HUES6 (cell line): ENCODE measurements around the gene HTR3E.
"Not testable (repeated sequence)": the region's sequence is repeated elsewhere in the genome, so short reads cannot be mapped to it uniquely, and the experiment has no call there.

Source experiments
- H3K27ac ChIP-seq: 2 replicates; pipeline ENCODE4 v1.7.0; 2013; ENCODE audit warnings: low read depth, mild to moderate bottlenecking, low read length, inconsistent platforms
- H3K27me3 ChIP-seq: 2 replicates; pipeline ENCODE4 v1.6.1; 2013; ENCODE audit warnings: low read length; ENCODE audit not compliant: control insufficient read depth, insufficient read depth
- H3K36me3 ChIP-seq: 2 replicates; pipeline ENCODE4 v1.6.1; 2013; ENCODE audit warnings: low read length; ENCODE audit not compliant: control insufficient read depth, insufficient read depth
- H3K4me1 ChIP-seq: 2 replicates; pipeline ENCODE4 v1.6.1; 2013; ENCODE audit warnings: low read length; ENCODE audit not compliant: control insufficient read depth, insufficient read depth
- H3K4me3 ChIP-seq: 2 replicates; pipeline ENCODE4 v1.5.1; 2013; ENCODE audit warnings: low read depth, low read length
- H3K9ac ChIP-seq: one replicate; pipeline ENCODE4 v1.6.1; 2013; ENCODE audit warnings: mild to moderate bottlenecking, low read length
- H3K9me3 ChIP-seq: 2 replicates; pipeline ENCODE4 v1.6.1; 2013; ENCODE audit warnings: low read depth, low read length; ENCODE audit not compliant: control insufficient read depth, insufficient read depth

HTR3E gene

DNA sequence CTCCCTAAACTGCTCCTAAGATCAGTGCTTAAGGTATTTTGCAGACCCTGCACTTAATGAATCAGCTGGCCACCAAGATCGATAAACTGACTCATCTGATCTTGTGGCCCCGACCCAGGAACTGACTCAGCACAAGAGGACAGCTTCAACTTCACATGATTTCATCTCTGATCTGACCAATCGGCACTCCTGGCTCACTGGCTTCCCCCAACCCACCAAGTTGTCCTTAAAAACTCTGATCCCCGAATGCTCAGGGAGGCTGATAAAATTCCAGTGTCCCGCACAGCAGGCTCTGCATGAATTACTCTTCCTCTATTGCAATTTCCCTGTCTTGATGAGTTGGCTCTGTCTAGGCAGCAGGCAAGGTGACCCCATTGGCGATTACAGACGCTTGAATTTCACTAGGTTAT, 13.5 kb downstream of the HTR3E start:
- Histone ChIP-seq H3K9ac (no peak overlapping the region), H3K4me1 (peaks cover 3% of the 10 kb centered on the region; the same call in 1 of the 2 replicates), H3K27me3 (no peaks in the 10 kb centered on the region), H3K4me3 (no peak overlapping the region), H3K27ac (peak overlapping the region; percentile 33; the same call in 1 of the 2 replicates), H3K9me3 (no peaks in the 10 kb centered on the region), H3K36me3 (no peaks in the 10 kb centered on the region)

DNA sequence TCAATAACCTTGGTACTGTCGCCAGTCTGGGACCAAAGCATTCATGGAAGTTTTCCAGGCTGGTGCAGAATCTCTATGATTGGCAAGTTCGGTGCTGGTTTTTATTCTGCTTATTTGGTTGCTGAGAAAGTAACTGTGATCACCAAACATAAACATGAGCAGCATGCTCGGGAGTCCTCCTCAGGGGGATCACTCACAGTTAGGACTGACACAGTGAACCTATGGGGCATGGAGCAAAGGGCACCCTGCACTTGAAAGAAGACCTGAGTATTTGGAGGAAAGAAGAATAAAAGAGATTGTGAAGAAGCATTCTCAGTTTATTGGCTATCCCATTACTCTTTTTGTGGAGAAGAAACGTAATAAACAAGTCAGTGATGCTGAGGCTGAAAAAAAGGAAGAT, 19.2 kb downstream of the HTR3E start:
- peaks cover 9% of the 10 kb centered on the region; the same call in 1 of the 2 replicates for H3K27me3 ChIP-seq
- H3K27ac ChIP-seq: no peak overlapping the region
- no peak overlapping the region for H3K9ac ChIP-seq
- no peaks in the 10 kb centered on the region for H3K4me1 ChIP-seq
- H3K36me3 ChIP-seq: no peaks in the 10 kb centered on the region
- H3K9me3 ChIP-seq: no peaks in the 10 kb centered on the region
- no peak overlapping the region for H3K4me3 ChIP-seq

DNA sequence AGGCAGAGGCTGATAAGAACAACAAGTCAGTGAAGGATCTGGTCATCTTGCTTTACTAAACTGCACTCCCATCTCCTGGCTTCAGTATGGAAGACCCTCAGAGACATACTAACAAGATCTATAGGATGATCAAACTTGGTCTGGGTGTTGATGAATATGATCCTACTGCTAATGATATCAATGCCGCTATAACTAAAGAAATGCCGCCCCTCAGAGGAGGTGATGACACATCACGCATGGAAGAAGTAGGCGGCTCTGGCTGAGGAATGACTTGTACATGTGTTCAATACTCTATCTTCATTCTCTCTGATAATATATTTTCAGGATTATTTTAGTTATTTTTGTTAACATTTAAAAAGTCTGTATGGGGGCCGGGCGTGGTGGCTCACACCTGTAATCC, 20.8 kb downstream of the HTR3E start:
- no peaks in the 10 kb centered on the region for H3K4me1 ChIP-seq
- H3K9ac ChIP-seq: no peak overlapping the region
- H3K27me3 ChIP-seq: peaks cover 9% of the 10 kb centered on the region; the same call in 1 of the 2 replicates
- no peak overlapping the region for H3K4me3 ChIP-seq
- no peak overlapping the region for H3K27ac ChIP-seq
- no peaks in the 10 kb centered on the region for H3K36me3 ChIP-seq
- H3K9me3 ChIP-seq: no peaks in the 10 kb centered on the region

DNA sequence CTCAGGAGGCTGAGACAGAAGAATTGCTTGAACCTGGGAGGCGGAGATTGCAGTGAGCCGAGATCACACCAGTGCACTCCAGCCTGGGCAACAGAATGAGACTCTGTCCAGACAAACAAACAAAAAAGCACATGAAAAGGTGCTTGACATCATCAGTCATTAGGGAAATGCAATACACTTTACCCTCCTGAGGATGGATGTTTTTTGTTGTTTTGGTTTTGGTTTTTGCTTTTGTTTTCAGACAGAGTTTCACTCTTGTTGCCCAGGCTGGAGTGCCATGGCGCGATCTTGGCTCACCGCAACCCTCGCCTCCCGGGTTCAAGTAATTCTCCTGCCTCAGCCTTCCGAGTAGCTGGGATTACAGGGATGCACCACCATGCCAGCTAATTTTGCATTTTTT, 24.2 kb downstream of the HTR3E start:
- not testable (repeated sequence) for H3K4me1 ChIP-seq, H3K36me3 ChIP-seq, H3K27me3 ChIP-seq, H3K27ac ChIP-seq, H3K9me3 ChIP-seq, H3K4me3 ChIP-seq, H3K9ac ChIP-seq

DNA sequence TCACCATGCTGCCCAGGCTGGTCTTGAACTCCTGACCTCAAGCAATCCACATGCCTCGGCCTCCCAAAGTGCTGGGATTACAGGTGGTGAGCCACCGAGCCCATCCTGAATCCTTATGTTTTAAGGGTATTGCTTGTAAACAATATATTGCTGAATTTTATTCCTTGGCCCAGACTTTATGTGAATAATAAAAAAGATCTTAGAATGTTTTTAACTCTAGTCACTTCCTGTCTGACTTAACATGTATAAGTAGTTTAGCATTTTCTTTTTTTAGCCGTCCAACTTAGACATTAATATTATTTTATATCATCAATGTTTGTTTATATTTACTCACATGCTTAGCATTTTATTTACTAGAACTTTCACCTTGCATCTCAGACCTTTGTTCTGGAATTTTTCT, 29.1 kb downstream of the HTR3E start:
- no peaks in the 10 kb centered on the region for H3K27me3 ChIP-seq
- H3K9ac ChIP-seq: no peak overlapping the region
- no peaks in the 10 kb centered on the region for H3K9me3 ChIP-seq
- no peak overlapping the region for H3K4me3 ChIP-seq
- H3K36me3 ChIP-seq: no peaks in the 10 kb centered on the region
- H3K4me1 ChIP-seq: peaks cover 2% of the 10 kb centered on the region; the same call in 1 of the 2 replicates
- H3K27ac ChIP-seq: no peak overlapping the region

DNA sequence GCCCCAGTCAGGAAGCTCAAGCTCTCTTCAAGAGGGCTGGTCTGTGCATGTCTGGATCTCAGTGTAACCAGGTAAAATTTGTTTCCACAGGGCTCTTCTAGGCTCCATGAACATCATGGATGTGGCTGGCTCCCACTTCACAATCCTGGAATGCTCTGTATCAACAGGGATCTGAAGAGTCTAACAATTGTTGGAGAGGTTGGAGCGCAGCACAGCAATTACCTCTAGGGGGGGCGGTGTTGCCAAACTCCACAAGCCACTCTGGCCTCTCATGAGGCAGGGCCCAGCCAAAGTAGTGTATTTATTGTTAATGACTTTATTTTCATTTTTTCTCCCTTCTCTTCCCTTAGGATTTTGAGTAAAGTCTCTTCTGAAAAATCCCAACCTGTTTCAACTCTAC, 32.1 kb downstream of the HTR3E start:
- Histone ChIP-seq H3K27ac (no peak overlapping the region), H3K27me3 (no peaks in the 10 kb centered on the region), H3K4me1 (peaks cover 2% of the 10 kb centered on the region), H3K4me3 (no peak overlapping the region), H3K9ac (no peak overlapping the region), H3K36me3 (no peaks in the 10 kb centered on the region), H3K9me3 (no peaks in the 10 kb centered on the region)

DNA sequence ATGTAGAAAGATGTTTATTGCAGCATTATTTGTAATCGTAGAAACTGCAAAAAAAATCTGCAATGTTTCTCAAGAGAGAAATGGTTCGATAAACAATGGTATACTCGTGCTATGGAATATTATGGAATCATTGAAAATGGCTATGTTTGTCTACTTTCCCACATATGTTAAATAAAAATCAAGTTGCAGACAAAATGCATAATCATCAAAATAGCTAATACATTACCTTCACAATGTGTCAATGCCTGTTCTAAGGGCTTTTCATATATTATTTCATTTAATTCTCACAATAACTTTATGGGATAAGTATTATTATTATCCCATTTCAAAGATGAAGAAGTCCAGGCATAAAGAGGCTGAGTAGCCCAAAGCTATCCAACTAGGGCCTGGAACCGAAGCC, 36.1 kb downstream of the HTR3E start:
- Histone ChIP-seq H3K4me3 (no peak overlapping the region), H3K36me3 (peaks cover 11% of the 10 kb centered on the region; the same call in 1 of the 2 replicates), H3K27me3 (no peaks in the 10 kb centered on the region), H3K4me1 (peaks cover 8% of the 10 kb centered on the region), H3K27ac (no peak overlapping the region), H3K9ac (no peak overlapping the region), H3K9me3 (no peaks in the 10 kb centered on the region)

DNA sequence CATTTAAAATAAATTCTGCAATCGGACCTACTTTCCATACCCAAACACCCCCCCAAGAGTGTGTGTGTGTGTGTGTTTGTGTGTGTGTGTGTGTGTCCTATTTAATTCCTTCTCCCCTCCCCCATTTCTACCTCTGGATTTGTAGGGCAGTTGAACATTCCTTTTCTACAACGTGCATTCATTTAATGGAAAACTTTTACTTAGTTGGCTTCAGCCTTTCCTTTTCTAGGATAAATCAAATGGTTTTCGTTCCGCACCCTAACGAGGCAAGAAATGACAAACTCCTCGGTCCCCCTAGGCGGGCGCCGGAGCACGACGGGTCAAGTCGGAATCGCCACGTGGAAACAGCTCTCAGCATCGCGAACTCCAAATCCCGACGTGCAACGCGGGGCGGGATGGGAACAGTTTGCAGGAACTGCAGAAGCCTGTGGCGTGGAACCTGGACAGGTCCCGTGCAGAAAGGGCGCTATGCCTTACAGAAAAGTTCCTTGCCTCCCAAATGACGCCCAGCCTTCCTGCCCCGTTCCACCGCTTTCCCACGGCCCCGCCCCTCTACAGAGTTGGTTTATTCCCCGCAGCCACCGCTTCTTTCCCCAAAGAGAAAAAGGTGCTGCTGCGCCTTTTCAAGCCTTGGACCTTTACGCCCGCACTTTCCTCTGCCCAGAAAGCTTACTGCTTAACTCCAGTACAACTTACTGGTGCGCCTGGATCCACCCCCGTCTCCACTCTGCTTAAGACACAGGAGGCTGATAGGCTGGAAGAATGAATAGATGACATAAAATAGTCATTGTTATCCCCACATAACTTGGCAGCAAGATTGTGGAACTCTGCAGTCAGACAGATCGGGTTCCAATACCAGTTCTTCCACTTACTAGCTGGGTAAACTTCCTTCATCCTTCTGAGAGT, 37.2 kb downstream of the HTR3E start:
- Histone ChIP-seq H3K27me3 (no peaks in the 10 kb centered on the region), H3K9me3 (no peaks in the 10 kb centered on the region), H3K27ac (no peak overlapping the region), H3K36me3 (peaks cover 12% of the 10 kb centered on the region; the same call in 1 of the 2 replicates), H3K4me1 (peaks cover 5% of the 10 kb centered on the region; the same call in 1 of the 2 replicates), H3K4me3 (peak overlapping the region; percentile 85), H3K9ac (peak overlapping the region; percentile 93)

DNA sequence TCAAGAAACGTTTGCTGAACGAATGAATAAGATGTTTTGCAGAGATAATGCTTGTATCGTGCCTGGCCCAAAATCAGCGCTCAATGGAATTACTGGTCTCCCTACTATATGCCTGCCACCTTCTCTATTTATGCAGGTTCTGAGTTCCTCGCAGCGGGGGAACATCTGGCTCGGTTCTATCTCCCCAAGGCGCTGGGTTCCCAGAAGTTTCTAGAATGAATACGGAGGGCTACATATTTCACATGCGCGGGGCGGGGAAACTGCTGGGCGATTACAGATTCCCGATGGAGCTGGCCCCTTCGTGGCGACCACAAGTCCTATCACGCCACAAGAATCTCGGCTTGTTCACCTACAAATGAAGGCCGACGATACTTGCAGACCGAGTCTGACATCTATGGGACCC, 37.9 kb downstream of the HTR3E start:
- no peaks in the 10 kb centered on the region for H3K9me3 ChIP-seq
- H3K36me3 ChIP-seq: peaks cover 12% of the 10 kb centered on the region; the same call in 1 of the 2 replicates
- peak overlapping the region; percentile 85 for H3K4me3 ChIP-seq
- H3K27ac ChIP-seq: no peak overlapping the region
- peak overlapping the region; percentile 93 for H3K9ac ChIP-seq
- H3K27me3 ChIP-seq: no peaks in the 10 kb centered on the region
- H3K4me1 ChIP-seq: peaks cover 5% of the 10 kb centered on the region; the same call in 1 of the 2 replicates

DNA sequence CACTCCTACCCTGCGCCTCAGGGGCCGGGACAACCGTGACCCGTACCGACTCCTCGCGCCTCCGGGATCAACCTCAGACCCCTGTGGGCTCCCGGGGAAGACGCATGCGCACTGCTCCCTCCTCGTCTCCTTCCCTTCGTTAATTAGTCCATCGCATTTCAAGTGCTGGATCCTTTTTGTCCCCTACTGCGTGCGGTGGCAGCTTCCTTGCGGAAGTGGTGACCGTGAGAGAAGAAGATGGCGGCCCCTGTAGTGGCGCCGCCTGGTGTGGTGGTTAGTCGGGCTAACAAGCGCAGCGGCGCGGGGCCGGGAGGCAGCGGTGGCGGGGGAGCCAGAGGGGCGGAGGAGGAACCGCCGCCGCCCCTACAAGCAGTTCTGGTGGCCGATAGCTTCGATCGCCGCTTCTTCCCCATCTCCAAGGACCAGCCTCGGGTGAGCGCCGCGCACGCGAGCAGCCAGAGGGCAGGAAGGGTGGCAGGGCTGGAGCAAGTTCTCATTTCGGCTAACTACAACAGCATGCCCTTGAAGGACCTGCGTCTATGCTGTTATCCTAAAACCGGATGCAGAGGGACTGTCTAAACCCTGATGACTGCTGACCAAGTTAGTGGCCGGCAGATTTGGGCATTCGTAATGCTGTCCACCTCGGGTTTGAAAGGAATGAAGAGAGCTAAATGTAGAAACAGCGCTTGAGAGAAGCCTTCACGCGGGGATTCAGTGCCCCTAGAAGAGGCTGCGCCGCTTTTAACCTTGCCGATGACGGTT, 38.5 kb downstream of the HTR3E start, which contains the start of gene EIF2B5:
TSS of gene EIF2B5 (plus strand) at position 210 of the 762 bp plus-strand sequence. CDS start at position 238, 28 bp downstream.
- no peaks in the 10 kb centered on the region for H3K27me3 ChIP-seq
- H3K9me3 ChIP-seq: no peaks in the 10 kb centered on the region
- H3K9ac ChIP-seq: peak within 1 kb of the TSS; percentile 93
- no peak within 1 kb of the TSS; the same call in 1 of the 2 replicates for H3K27ac ChIP-seq
- peak within 1 kb of the TSS; percentile 85 for H3K4me3 ChIP-seq
- H3K36me3 ChIP-seq: peaks cover 17% of the 10 kb centered on the region
- peaks cover 5% of the 10 kb centered on the region; the same call in 1 of the 2 replicates for H3K4me1 ChIP-seq

DNA sequence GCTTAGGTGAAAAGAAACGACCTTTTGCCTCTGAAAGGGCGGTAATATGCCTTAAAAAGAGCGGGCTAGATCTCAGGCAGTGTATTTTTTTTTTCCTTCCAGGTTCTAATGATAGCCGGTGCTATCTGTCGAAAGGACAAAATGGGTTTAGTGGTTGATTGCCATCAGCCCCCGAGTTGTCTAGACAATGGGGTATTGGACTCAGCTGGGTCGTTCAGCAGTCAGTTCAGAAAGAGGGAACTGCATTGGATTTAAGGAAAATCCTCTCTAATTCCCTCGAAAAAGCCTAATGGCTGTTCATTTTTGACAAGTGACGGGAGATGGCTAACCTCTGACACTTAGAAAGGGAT, 39.0 kb downstream of the HTR3E start:
- Histone ChIP-seq H3K4me3 (peak overlapping the region; percentile 85), H3K27me3 (no peaks in the 10 kb centered on the region), H3K27ac (no peak overlapping the region), H3K9me3 (no peaks in the 10 kb centered on the region), H3K36me3 (peaks cover 22% of the 10 kb centered on the region), H3K4me1 (peaks cover 5% of the 10 kb centered on the region; the same call in 1 of the 2 replicates), H3K9ac (peak overlapping the region; percentile 93)
